ENCODE measurements around the gene CPSF4L.

CPSF4L gene

DNA sequence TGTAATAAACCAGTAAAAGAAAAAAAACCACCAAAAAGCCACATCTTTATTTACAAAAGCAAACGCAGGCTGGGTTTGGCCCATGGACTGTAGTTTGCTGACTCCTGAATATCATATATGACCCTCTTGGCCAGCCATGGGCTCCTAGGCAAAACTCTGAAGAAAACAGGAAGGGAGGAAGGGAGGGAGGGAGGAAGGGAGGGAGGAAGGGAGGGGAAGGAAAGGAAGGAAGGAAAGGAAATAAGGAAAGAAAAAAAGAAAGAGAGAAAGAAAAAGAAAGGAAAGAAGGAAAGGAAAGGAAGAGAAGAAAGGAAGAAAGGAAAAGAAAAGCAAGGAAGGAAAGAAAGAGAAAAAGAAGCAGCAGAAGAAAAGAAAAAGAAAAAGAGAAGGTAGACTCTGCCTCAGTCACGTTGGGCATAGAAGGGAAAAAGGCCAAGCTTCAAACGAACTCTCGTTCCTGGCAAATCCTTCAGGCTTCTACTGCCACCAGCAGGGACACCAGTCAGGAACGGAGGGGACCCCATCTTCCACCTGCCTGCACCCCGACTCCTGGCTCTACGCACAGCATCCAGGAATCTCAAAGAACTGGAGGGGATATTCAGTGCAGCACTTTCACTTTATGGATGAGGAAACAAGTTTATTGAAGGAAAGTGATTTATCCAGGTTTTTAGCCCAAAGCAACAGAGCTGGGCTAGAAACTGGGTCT, 28.0 kb upstream of the CPSF4L start:
- no peak for DNase-seq (ENCODE audit: low read depth)

DNA sequence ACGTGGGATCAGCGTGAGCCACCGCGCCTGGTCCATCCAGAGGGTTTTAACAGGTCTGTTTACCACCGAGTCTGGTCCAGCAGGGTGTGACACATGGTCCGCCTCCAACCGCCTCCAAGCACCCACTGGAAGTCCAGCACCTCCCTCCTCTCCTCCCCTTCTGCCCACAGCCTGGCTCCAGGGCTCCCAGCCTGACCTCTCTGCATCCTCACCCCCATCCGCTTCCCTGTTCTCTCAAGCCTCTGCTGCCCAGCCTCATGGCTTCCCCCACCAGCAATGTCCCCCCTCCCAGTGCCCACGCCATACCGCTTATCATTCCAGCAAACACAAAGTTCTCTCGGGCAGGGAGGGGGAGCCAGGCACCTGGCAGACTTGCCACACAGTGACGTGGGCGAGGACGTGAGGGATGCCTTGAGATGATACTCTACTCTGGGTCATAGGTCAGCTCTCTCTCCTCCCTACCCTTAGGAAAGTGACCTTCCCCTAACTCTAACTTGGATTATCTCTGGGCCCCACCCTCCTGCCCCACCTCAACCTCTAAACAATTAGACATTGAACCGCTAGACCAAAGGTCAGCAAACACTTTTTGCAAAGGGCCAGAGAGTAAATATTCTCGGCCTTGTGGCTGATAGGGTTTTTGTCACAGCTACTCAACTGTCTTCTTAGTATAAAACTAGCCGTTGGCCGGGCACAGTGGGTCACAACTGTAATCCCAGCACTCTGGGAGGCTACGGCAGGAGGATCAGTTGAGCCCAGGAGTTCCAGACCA, 27.0 kb upstream of the CPSF4L start:
- no peak for DNase-seq (ENCODE audit: low read depth)

DNA sequence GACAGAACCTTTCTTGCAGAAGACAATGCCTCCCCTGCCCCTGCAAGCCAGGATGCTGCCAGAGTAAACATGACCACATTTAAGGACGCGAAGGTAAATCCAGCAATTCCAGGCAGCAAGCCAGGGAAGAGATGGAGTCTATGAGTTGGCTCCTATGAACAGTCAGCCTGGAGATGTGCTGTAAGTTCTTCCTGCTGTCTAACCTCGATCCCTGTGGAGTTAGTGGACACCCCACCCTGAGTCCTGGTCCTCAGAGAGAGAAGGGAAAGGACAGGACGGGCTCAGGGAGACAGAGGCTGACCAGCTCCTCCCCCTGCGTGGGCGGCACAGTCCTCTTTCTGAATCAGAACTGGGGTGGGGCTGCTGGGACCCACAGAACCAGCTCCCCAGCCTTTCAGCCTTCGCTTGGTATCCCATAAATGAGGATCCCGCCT, 25.2 kb upstream of the CPSF4L start:
- no peak for DNase-seq (ENCODE audit: low read depth)

DNA sequence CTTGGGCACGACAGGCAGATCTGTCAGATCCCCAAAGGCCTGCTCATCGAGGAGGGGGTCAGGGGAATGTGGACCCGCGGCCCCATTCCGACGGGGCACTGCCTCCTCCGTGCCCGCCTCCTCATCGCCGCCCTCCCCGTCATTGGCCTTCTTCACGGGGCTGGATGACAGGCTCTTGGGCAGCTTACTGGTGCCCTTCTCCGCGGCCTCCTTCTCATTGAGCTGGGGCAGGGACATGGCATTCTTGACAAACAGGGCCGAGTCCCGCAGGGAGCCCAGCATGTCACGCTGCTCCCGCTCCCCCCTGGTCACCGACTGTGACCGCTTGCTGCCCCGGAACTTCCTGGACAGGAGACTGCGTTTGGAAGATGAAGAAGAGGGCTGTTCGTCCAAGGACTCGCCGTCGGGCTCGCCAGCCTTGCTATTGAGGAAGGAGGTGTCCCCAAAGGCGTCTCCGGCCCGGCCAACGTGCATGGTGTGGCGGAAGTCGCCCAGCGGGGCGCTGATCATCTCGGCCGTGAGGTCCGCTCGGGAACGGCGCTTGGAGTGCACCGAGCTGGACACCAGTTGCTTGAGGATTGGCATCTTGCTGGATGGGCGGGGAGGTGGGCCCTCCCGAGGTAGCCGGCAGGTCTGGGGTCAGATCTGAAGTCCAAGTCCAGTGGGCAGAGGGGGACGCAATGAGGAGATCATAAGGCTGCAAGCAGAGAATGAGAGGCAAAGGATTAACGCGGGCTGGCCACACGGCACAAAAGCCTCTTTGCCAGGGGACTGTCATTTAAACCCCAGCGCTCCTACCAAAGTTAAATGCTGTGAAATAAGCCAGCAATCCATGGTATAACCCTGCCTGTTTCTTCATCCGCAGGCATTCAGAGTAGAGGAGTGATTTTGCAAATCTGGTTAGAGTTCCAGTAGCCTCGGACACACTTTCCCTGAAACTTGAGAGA, 24.5 kb upstream of the CPSF4L start:
- DNase-seq (ENCODE audit: low read depth): no peak

DNA sequence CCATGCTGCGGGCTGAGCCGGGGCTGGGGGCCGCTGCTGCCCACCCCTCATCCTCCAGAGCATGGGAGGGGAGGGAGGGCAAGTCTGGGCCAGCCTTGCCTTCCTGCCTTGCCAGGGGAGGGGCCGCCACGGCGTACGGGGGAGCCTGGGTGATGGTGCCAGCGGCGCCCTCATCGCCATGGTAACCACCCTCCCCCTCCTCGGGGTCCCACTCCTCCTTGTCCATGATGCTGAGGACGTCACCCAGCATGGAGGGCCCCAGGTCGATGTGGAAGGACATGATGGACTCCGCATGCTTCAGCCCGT, 23.9 kb upstream of the CPSF4L start:
- no peak for DNase-seq (ENCODE audit: low read depth)

DNA sequence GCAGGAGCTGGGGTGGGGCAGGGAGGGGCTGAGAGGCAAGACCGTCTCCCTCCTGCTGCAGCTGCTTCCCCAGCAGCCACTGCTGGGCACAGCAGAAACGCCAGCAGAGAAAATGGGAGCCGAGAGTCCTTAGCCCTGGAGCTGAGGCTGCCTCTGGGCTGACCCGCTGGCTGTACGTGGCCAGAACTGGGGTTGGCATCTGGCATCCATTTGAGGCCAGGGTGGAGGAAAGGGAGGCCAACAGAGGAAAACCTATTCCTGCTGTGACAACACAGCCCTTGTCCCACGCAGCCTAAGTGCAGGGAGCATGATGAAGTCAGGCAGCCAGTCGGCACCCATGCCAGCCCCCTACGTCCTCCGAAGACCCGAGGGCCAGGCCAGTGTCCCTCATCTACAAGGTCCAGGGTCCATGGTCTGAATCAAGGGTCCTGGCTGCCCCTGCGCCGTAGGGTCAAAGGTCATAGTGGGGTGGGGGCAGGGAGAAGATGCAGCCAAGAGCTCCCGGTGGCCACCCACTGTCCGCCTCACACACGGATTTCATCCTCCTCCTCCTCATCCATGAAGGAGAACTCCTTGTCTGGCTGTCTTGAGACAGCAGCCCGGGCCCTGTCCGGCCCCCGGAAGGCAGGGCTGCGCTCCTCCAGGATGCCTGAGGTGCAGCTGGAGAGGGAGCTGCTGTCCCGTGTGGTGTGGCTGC, 23.4 kb upstream of the CPSF4L start:
- no peak for DNase-seq (ENCODE audit: low read depth)

DNA sequence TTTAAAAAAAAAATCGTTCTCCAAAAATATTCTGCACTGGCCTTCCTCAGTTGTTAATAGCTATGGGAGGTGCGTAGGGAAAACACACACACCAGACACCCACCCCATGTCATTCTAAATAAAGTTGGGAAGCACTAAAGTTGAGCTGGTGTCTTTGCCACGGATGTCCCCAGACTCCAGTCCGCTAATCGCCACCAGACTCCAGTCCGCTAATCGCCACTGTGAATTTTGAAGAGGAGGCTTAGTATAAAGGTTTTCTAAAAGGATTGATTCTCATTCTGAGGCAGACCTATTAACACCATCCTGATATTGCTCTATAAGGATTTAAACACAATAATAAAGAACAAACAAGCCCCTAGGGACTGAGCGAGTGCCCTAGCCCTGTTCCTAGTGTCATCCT, 22.7 kb upstream of the CPSF4L start:
- no peak for DNase-seq (ENCODE audit: low read depth)

DNA sequence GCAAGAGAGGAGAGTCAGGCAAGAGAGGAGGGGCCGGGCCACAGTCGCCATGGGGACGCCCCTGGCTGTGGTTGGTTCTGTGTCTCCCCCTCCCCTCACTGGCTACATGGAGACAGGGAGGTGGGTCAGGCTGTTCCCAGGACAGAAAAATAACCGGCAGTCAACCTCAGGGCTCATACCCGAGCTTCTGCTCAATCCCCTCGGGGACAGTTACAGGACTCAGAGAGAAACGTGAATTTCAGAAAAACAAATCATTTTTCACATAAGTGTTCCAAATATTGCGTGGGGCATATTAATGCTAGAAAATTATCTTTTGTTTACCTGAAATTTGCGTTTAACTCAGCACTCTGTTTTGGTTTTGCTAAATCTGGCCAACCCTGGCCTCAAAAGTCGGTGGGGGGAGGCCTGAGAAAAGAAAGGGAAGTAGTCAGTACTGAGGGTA, 22.2 kb upstream of the CPSF4L start:
- no peak for DNase-seq (ENCODE audit: low read depth)

DNA sequence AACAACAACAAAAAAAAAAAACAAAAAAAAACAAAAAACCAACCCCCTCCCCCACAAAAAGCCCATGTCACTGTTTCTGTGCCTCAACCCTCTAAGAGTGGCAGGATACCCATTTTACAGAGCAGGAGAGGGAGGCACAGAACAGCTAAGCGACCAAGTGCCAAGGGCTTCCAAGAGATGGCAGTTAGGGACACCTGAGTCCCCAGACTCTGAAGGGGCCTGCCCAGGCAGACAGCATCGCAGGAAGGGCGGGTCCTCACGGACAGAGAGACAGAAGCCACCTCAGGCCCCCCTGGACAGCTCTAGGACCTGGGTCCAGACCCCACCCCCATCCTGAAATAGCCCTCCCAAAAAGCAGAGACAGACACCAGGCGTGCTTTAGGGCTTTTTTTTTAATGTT, 21.6 kb upstream of the CPSF4L start:
- no peak for DNase-seq (ENCODE audit: low read depth)

DNA sequence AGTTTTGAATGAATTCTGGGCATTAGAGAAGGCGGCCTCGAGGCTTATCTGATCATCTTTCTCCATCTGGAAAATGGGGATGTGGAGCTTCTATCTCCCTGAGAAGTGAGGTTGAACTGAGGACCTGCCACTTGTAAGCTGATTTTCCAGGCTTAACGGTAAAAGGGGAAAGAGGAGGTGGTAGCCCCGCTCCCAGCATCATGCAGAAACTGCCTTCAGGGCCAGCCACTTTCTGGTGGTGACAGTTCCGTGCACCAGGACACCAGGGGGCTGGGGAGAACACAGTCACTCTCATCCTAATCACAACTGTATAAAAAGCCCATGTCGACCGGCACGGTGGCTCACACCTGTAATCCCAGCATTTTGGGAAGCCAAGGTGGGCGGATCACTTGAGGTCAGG, 20.9 kb upstream of the CPSF4L start:
- no peak for DNase-seq (ENCODE audit: low read depth)

DNA sequence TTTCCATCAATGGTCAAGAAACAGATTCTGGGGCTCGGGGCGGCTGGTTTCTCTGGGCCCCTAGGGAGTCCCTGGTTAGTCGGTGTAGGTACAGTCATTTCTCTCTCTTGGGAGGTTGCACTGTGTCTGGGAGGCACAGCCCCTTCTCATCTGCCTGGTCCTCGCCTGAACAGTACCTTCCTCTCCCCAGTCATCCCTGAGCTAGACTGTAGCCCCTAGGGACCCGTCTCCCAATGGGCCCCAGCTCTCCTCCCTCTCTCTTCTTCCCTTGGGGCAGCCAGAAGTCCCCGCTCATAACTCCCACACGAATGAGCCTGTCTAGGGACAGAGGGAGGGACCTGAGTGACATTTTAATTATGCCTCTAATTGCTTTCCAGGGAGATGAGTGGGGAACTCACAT, 20.2 kb upstream of the CPSF4L start:
- no peak for DNase-seq (ENCODE audit: low read depth)

DNA sequence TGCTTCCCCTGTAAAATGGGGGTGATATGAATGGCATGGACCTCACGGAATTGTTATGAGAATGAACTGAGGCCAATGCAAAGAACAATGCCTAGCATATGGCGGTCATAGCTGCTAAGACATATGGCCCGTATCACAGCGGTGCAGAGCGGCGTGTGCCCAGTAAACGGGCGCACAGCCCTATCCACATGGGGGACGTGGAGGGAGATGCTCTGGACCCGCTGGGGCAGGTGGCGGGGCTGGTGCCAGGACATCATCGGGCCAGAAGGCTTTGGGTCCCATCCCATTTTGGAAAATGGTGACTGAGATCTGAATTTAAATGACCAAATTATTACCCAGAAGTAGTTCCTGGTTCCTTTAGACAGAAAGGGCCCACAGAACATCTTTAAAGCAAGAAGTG, 18.5 kb upstream of the CPSF4L start:
- no peak for DNase-seq (ENCODE audit: low read depth)

DNA sequence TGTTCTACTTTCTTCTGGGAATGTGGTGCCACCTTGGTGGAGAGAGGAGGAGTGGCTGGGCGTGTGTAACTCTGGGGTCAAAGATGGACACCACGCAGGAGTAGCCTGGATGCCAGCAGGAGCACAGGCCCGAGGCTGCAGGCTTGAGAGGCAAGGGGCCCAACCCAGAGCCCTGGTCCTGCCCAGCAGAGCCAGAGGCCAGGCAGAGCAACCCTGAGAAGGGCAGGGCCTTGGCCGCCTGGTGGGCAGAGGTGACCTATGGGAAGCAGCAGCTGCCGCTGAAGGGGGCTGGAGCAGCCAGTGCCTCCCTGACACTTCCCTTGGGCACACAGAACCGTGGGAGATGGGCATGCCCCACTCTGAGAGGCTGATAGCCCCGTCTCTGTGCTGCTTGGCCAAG, 18.0 kb upstream of the CPSF4L start:
- DNase-seq (ENCODE audit: low read depth): no peak

DNA sequence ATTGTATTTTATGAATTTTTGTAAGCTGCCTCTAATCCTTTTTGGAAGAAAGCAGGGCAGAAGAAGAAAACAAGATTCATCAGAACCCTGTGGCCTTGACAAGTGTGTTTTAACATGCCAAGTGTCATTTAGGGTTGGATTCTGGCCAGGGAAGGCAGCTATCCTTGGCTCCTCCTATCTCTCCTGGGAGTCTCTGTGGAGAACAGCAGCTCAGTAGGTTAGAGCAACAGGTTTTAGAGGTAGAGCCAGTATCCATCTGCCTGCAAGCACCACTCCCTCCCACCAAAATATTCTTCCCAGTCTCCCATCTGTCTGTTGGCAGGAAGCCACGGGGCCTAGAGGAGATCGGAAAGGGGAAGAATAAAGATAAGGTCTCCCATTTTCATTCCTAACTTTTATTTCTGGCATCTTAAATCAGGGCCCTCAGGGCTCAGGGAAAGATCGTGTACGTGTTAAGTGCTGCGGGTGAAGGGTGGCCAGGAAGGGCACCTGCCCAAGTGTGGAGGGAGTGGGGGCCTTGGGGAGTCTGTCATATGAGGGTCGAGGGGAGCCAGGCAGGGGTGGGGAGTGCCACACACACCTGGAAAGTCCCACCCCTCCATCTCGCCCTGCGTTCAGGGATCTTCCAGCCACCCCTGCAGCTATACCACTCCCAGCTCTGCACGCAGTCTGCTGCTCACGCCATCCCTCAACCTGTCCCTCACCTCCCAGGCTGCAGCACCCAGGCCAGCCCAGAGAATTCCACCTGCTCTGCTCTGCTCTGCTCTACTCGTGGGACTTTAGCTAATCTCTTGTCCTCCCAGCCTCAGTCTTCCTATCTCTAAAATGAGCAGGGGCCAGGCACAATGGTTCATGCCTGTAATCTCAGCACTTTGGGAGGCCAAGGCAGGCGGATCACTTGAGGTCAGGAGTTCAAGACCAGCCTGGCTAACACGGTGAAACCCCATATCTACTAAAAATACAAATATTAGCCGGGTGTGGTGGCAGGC, 17.1 kb upstream of the CPSF4L start:
- no peak for DNase-seq (ENCODE audit: low read depth)

DNA sequence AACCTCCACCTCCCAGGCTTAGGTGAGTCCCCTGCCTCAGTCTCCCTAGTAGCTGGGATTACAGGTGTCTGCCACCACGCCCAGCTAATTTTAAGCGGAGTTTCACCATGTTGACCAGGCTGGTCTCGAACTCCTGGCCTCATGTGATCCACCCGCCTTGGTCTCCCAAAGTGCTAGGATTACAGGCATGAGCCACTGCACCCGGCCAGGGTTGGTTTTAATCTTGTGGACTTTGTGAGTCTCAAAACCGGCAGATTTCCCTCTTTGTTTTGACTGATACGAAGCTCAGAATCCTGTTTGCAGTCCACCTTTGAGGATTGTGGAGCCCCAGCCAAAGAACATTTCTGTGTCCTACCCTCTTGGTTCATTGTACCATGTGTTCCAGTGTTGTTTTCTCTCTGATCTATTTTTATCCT, 16.4 kb upstream of the CPSF4L start:
- no peak for DNase-seq (ENCODE audit: low read depth)

DNA sequence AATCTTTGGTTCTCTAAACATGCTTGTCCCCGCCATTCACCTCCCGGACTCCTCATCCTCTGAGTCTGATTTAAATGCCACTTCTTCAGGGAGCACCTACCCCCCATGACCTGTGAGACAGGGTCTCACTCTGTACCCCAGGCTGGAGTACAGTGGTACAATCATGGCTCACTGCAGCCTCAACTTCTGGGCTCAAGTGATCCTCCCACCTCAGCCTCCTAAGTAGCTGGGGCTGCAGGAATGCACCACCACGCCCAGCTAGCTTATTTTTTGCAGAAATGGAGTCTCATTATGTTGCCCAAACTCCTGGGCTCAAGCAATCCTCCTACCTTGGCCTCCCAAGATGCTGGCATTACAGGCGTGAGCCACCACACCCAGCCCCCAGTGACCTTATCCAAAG, 12.8 kb upstream of the CPSF4L start:
- no peak for DNase-seq (ENCODE audit: low read depth)

DNA sequence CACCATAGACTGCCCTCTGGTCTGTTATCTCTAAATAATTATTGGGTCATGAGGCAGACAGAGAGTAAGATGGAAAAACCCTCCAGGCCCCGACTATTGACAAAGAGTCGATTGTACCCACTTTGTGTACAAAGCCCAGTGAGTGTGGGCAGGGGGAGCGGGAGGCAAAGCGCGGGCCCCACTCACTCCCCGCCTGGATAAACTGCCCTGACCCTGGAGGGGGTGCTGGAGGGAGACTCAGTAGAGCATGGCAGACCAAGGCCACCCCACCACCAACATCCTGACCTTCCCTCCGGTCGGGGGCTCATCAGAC, 11.2 kb upstream of the CPSF4L start:
- DNase-seq (ENCODE audit: low read depth): no peak

DNA sequence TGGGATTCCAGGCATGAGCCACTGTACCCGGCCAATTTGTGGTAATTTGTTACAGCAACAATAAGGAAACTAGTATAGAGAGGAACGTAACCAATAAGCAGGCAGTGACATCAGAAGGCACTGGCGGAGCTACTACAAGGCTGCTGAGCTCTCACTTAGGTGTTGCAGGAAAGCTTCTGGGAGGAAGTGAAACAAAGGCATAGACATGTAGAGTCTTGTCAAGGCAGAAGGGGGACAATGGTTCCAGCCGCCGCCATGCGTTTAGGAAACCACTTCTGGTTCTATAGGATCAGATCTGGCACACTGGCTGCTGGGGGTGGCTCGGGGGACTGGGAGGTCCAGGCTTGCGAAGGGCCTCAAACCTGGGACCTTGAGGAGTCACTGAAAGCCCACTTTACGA, 9.4 kb upstream of the CPSF4L start:
- no peak for DNase-seq (ENCODE audit: low read depth)

DNA sequence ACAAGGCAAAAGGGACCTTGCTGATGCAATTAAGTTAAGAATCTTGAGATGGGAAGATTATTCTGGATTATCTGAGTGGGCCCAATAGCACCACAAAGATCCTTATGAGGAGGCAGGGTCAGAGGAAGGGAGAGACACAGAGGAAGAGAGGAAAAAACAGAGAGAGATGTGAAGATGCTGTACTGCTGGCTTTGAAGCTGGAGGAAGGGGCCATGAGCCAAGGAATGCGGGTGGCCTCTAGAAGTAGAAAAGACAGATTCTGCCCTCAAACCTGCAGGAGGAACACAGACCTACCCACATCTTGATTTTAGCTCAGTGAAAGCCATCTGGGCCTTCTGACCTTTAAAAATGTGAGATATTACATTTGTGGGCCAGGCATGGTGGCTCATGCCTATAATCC, 8.1 kb upstream of the CPSF4L start:
- DNase-seq (ENCODE audit: low read depth): no peak

DNA sequence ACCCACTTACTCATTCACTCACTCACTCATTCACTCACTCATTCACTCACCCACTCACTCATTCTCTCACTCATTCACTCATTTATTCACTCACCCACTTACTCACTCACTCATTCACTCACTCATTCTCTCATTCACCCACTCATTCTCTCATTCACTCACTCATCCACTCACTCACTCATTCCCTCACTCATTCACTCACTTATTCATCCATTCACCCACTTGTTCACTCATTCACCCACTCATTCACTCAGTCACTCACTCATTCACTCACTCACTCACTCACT, 7.6 kb upstream of the CPSF4L start:
- DNase-seq (ENCODE audit: low read depth): no peak

DNA sequence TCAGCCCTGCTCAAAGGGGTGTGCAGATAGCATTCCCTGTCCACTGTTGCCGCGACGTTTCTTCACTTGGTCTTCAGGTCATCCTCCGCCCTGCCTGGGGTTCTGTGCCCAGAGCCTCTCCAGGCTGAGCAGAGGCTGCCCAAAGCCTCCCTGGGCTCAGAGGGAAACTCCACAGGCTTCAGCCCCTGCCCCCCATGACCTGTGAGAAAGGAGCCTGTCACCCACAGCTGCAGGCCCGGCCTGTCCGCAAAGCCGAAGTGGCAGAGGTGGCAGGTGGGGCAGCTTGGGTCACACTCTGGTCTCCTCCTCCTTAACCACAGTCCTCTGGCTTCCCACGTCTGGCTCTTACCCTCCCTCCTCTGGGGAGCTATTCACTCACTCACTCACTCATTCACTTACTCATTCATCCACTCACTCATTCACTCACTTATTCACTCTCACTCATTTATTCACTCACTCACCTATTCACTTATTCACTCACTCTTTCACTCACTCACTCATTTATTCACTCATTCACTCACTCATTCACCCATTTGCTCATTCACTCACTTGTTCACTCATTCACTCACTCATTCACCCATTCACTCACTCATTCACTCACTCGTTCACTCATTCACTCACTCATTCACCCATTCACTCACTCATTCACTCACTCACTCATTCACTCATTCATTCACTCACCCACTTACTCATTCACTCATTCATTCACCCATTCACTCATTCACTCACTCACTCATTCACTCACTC, 7.1 kb upstream of the CPSF4L start:
- no peak for DNase-seq (ENCODE audit: low read depth)
